Measurements from ENCODE around the gene ITIH4. TPM values are rescaled to one million over a fixed set of nuclear protein-coding genes. Genes with fewer than 3 reads are reported as not detected.

ITIH4 gene
- total and polyA plus RNA-seq, 5 donors from 2014 or later = 1.1 to 71.1 (median 2.0) TPM; not detected in 1

- H3K36me3 Mint-ChIP-seq = no peaks in the 10 kb centered on the region
- Histone ChIP-seq H3K36me3 (ENCODE audit: control insufficient read depth, insufficient read depth, low read length) (no peaks in the 10 kb centered on the region), H3K4me1 (ENCODE audit: control insufficient read depth, insufficient read depth, low read length, poor library complexity, severe bottlenecking) (peaks cover 15% of the 10 kb centered on the region), H3K27ac (ENCODE audit: insufficient read depth, low read length, poor library complexity, severe bottlenecking) (no peak overlapping the region), H3K9me3 (ENCODE audit: control insufficient read depth in 2 of 2, low read length in 2 of 2) (no peaks in the 10 kb centered on the region), H3K4me3 (ENCODE audit: low read depth, low read length) (no peak overlapping the region), H3K27me3 (ENCODE audit: control insufficient read depth, insufficient read depth, low read length) (no peaks in the 10 kb centered on the region)
- H3K27me3 Mint-ChIP-seq = peaks cover 7% of the 10 kb centered on the region
- ATAC-seq (ENCODE audit: low read depth in 2 of 2) (no peak), DNase-seq (no peak)
- peak overlapping the region in 2 of 4 donors; percentile 14 to 40 for H3K4me3 Mint-ChIP-seq
- peaks cover 11 to 25% (median 19%) of the 10 kb centered on the region in 4 donors for H3K4me1 Mint-ChIP-seq
- H3K9me3 Mint-ChIP-seq = no peaks in the 10 kb centered on the region
- peak overlapping the region in 1 of 3 donors; percentile 37 for H3K27ac Mint-ChIP-seq
These were observed 57.0 kb downstream of the ITIH4 start for GRCh38 chr3:52773361-52774065.

- no peak for ATAC-seq (ENCODE audit: low read depth in 2 of 2)
These were observed 58.8 kb downstream of the ITIH4 start for GRCh38 chr3:52771702-52772101.

DNA sequence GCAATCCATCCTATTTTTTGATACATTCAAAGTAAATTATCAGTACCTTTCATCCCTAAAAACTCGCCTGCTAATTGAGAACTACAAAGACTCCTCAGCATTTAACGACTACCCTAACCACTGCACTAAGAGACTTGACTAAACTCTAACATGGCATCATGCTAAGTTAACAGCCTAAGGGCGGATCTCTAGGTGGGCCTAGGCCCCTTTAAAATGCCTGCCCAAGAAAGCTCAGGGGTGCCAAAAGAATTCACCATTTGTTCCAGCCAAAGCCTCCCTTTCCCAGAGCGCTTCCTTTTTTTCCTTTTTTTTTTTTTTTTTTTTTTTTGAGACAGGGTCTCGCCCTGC lies 59.2 kb downstream of the ITIH4 start:
- H3K27ac Mint-ChIP-seq = peak overlapping the region; percentile 90 to 97 (median 92)
- peaks cover 15% of the 10 kb centered on the region for H3K4me1 ChIP-seq (ENCODE audit: control insufficient read depth, insufficient read depth, low read length, poor library complexity, severe bottlenecking)
- no peak for ATAC-seq (ENCODE audit: low read depth in 2 of 2)
- peaks cover 3% of the 10 kb centered on the region for H3K36me3 Mint-ChIP-seq
- no peak for DNase-seq
- peaks cover 15 to 25% (median 21%) of the 10 kb centered on the region in 4 donors for H3K4me1 Mint-ChIP-seq
- peaks cover 7% of the 10 kb centered on the region for H3K36me3 ChIP-seq (ENCODE audit: control insufficient read depth, insufficient read depth, low read length)
- H3K4me3 ChIP-seq (ENCODE audit: low read depth, low read length) = peak overlapping the region; percentile 90
- H3K27ac ChIP-seq (ENCODE audit: insufficient read depth, low read length, poor library complexity, severe bottlenecking) = peak overlapping the region; percentile 62
- no peaks in the 10 kb centered on the region for H3K27me3 ChIP-seq (ENCODE audit: control insufficient read depth, insufficient read depth, low read length)
- peaks cover 6% of the 10 kb centered on the region for H3K27me3 Mint-ChIP-seq
- peak overlapping the region; percentile 93 to 98 (median 98) for H3K4me3 Mint-ChIP-seq
- no peaks in the 10 kb centered on the region for H3K9me3 Mint-ChIP-seq
- no peaks in the 10 kb centered on the region for H3K9me3 ChIP-seq (ENCODE audit: control insufficient read depth in 2 of 2, low read length in 2 of 2)

More at GRCh38 chr3:52771702-52772101, 58.8 kb downstream of the ITIH4 start:
- Histone ChIP-seq H3K36me3 (ENCODE audit: control insufficient read depth, insufficient read depth, low read length) (peaks cover 6% of the 10 kb centered on the region), H3K27ac (ENCODE audit: insufficient read depth, low read length, poor library complexity, severe bottlenecking) (peak overlapping the region; percentile 62), H3K27me3 (ENCODE audit: control insufficient read depth, insufficient read depth, low read length) (no peaks in the 10 kb centered on the region), H3K4me1 (ENCODE audit: control insufficient read depth, insufficient read depth, low read length, poor library complexity, severe bottlenecking) (peaks cover 15% of the 10 kb centered on the region), H3K9me3 (ENCODE audit: control insufficient read depth in 2 of 2, low read length in 2 of 2) (no peaks in the 10 kb centered on the region), H3K4me3 (ENCODE audit: low read depth, low read length) (no peak overlapping the region)
- Mint-ChIP-seq H3K27me3 (peaks cover 6% of the 10 kb centered on the region), H3K9me3 (no peaks in the 10 kb centered on the region), H3K4me1 (peaks cover 15 to 25% (median 21%) of the 10 kb centered on the region in 4 donors), H3K27ac (peak overlapping the region in 1 of 3 donors; percentile 90), H3K36me3 (peaks cover 3% of the 10 kb centered on the region), H3K4me3 (peak overlapping the region; percentile 93 to 98 (median 98))
- DNase-seq = no peak

DNA sequence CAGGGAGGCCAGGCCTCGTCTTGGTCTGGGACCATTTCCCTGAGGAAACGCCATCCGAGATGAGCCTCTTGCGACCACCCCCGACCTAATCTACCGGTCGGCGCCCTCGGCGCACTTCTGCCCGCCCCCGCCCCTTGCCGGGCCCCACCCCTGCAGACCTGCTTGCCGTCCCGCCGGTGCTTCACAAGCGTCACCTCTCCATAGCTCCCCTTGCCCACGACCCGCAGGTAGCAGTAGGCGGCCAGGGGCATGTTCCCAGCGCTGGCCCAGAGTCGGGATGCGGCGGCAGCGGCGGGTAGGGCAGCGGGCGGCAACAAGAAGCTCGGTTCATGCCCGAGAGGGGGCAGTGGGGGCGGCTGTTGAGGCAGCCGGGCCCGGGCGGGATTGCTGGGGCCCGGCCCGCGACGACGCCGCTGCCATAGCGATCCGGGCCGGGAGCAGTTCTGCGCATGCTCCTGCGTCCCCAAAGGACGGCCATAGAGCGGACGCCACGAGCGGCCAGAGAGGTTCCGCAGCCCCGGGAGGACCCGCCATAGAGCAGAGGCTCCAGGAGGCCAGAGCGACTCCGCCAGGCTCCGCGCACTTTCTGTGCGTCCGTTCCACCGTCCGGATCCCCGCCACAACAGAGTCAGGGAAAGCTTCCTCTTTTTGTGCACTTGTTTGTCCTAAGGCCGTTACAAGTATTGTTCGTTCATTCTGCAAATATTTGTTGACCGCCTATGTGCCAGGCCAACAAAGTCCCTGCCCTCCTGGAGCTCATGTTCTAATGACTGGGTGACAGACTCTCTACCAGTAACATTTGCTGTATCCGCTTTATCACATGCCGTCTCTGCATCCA lies 59.8 kb downstream of the ITIH4 start, which contains the start of gene NEK4:
Gene NEK4, minus strand, starts transcription at position 445 of the 838 bp plus-strand sequence. Its CDS starts 194 bp downstream, at position 251.
- DNase-seq (peak; percentile 65 to 90 (median 73)), ATAC-seq (ENCODE audit: low read depth in 2 of 2) (peak; percentile 93 to 94)
- Mint-ChIP-seq H3K36me3 (peaks cover 3% of the 10 kb centered on the region), H3K27ac (peak within 1 kb of the TSS; percentile 90 to 97 (median 92)), H3K4me1 (peaks cover 15 to 25% (median 21%) of the 10 kb centered on the region in 4 donors), H3K27me3 (peaks cover 2% of the 10 kb centered on the region), H3K9me3 (no peaks in the 10 kb centered on the region), H3K4me3 (peak within 1 kb of the TSS; percentile 93 to 98 (median 98))
- H3K27ac ChIP-seq (ENCODE audit: insufficient read depth, low read length, poor library complexity, severe bottlenecking) = peak within 1 kb of the TSS; percentile 62
- H3K4me3 ChIP-seq (ENCODE audit: low read depth, low read length) = peak within 1 kb of the TSS; percentile 90
- peaks cover 15% of the 10 kb centered on the region for H3K4me1 ChIP-seq (ENCODE audit: control insufficient read depth, insufficient read depth, low read length, poor library complexity, severe bottlenecking)
- no peaks in the 10 kb centered on the region for H3K9me3 ChIP-seq (ENCODE audit: control insufficient read depth in 2 of 2, low read length in 2 of 2)
- no peaks in the 10 kb centered on the region for H3K27me3 ChIP-seq (ENCODE audit: control insufficient read depth, insufficient read depth, low read length)
- peaks cover 13% of the 10 kb centered on the region for H3K36me3 ChIP-seq (ENCODE audit: control insufficient read depth, insufficient read depth, low read length)

DNA sequence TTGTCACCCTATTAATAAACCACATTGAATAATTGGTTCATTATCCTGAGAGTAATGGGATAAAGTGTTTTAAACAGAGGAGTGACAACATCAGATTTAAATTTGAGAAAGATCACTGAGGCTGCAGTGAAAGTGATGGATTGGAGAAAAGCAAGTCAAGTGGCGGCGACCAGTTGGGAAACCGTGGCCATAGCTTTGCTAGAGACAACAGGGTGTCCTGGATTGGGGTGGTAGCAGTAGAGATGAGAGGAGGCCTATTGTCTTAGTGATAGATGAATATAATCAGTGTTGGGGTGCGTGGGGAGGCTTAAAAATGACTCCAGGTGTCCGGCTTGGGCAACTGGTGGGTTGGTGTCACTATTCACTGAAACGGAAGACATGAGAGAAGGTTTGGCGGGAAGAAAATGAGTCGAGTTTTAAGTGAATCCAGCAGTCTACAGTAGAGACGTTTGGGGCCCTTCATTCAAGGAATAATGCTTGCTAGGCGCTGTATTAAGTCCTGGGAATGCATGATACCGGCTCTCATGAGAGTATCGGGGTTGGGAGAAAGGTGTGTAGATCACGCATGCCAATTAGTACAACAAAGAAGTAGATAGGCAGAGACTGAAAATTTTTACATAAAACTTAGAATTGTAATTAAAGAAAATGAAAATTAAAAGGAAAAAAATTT lies 60.6 kb downstream of the ITIH4 start:
- Mint-ChIP-seq H3K27ac (peak overlapping the region; percentile 20 to 92 (median 81)), H3K27me3 (no peaks in the 10 kb centered on the region), H3K9me3 (no peaks in the 10 kb centered on the region), H3K4me3 (peak overlapping the region; percentile 93 to 98 (median 98)), H3K36me3 (peaks cover 3% of the 10 kb centered on the region), H3K4me1 (peaks cover 15 to 25% (median 21%) of the 10 kb centered on the region in 4 donors)
- Histone ChIP-seq H3K4me3 (ENCODE audit: low read depth, low read length) (peak overlapping the region; percentile 82), H3K36me3 (ENCODE audit: control insufficient read depth, insufficient read depth, low read length) (peaks cover 18% of the 10 kb centered on the region), H3K27me3 (ENCODE audit: control insufficient read depth, insufficient read depth, low read length) (no peaks in the 10 kb centered on the region), H3K9me3 (ENCODE audit: control insufficient read depth in 2 of 2, low read length in 2 of 2) (no peaks in the 10 kb centered on the region), H3K4me1 (ENCODE audit: control insufficient read depth, insufficient read depth, low read length, poor library complexity, severe bottlenecking) (peaks cover 15% of the 10 kb centered on the region), H3K27ac (ENCODE audit: insufficient read depth, low read length, poor library complexity, severe bottlenecking) (peak overlapping the region; percentile 62)
- no peak for ATAC-seq (ENCODE audit: low read depth in 2 of 2)
- peak in 1 of 3 donors; percentile 11 for DNase-seq

GRCh38 chr3:52763466-52763865 lies 67.0 kb downstream of the ITIH4 start:
- H3K4me3 Mint-ChIP-seq = no peak overlapping the region
- H3K27ac Mint-ChIP-seq = no peak overlapping the region

More at GRCh38 chr3:52763466-52763865, 67.0 kb downstream of the ITIH4 start:
- DNase-seq (no peak), ATAC-seq (ENCODE audit: low read depth in 2 of 2) (no peak)
- H3K27me3 ChIP-seq (ENCODE audit: control insufficient read depth, insufficient read depth, low read length) = no peaks in the 10 kb centered on the region
- H3K9me3 Mint-ChIP-seq = no peaks in the 10 kb centered on the region
- H3K4me1 ChIP-seq (ENCODE audit: control insufficient read depth, insufficient read depth, low read length, poor library complexity, severe bottlenecking) = no peaks in the 10 kb centered on the region
- H3K27ac ChIP-seq (ENCODE audit: insufficient read depth, low read length, poor library complexity, severe bottlenecking) = no peak overlapping the region
- H3K9me3 ChIP-seq (ENCODE audit: control insufficient read depth in 2 of 2, low read length in 2 of 2) = no peaks in the 10 kb centered on the region
- H3K36me3 ChIP-seq (ENCODE audit: control insufficient read depth, insufficient read depth, low read length) = peaks cover 62% of the 10 kb centered on the region
- no peak overlapping the region for H3K4me3 ChIP-seq (ENCODE audit: low read depth, low read length)
- peaks cover 0 to 8% (median 0%) of the 10 kb centered on the region in 4 donors for H3K4me1 Mint-ChIP-seq
- no peaks in the 10 kb centered on the region for H3K27me3 Mint-ChIP-seq
- H3K36me3 Mint-ChIP-seq = peaks cover 32% of the 10 kb centered on the region
